A673 (cell line): ENCODE results near the gene GTF2E1. TPM values are rescaled to one million over a fixed set of nuclear protein-coding genes. Genes with fewer than 3 reads are reported as not detected.

Experiments used
- BruUV-seq: library from RNA; stranded (reverse); fragments of 400-500 nt; replicated peaks from 2 replicates; lab custom pipeline; 2021; lab: Mats Ljungman, UMichigan
- CTCF ChIA-PET: fragments of 300-600 bp; sonication (Branson Sonifier 250); formaldehyde crosslinking; loops from one replicate; lab custom pipeline; 2022; ENCODE audit warnings: antibody characterized with exemption; lab: Charles Lee
- POLR2A ChIA-PET: fragments of 300-600 bp; sonication (Branson Sonifier 250); formaldehyde crosslinking; loops from one replicate; lab custom pipeline; 2022; ENCODE audit warnings: antibody characterized with exemption; ENCODE audit not compliant: low non-redundant PET; lab: Charles Lee
- DNase-seq: peaks from one replicate; pipeline ENCODE4 v3.0.0-alpha.2; 2015; ENCODE audit warnings: low spot score
- H3K27ac ChIP-seq: fragments of 200-600 bp; sonication (generic); 2 replicates; pipeline ENCODE4 v1.5.1; 2016; ENCODE audit warnings: mixed run types, low read depth, mild to moderate bottlenecking, mixed read lengths, antibody characterized with exemption, low read length; ENCODE audit not compliant: poor library complexity, severe bottlenecking
- H3K27me3 ChIP-seq: fragments of 200-600 bp; sonication (generic); replicated peaks from 2 replicates; pipeline ENCODE4 v1.6.1; 2017; ENCODE audit warnings: mixed run types, low read depth, mild to moderate bottlenecking, mixed read lengths, antibody characterized with exemption, low read length; ENCODE audit not compliant: insufficient read depth, poor library complexity
- H3K36me3 ChIP-seq: fragments of 200-600 bp; sonication (generic); 2 replicates; pipeline ENCODE4 v1.6.1; 2016; ENCODE audit warnings: mixed run types, mild to moderate bottlenecking, mixed read lengths, antibody characterized with exemption, low read length; ENCODE audit not compliant: insufficient read depth, poor library complexity, severe bottlenecking
- H3K4me1 ChIP-seq: fragments of 200-600 bp; sonication (generic); 2 replicates; pipeline ENCODE4 v1.6.1; 2017; ENCODE audit warnings: mixed run types, mild to moderate bottlenecking, mixed read lengths, antibody characterized with exemption, low read length; ENCODE audit not compliant: insufficient read depth, poor library complexity, severe bottlenecking
- H3K4me3 ChIP-seq: fragments of 200-600 bp; sonication (generic); 2 replicates; pipeline ENCODE4 v1.5.1; 2016; ENCODE audit warnings: low read depth, mixed run types, mild to moderate bottlenecking, mixed read lengths, low read length; ENCODE audit not compliant: poor library complexity, severe bottlenecking
- H3K9me3 ChIP-seq: fragments of 200-600 bp; sonication (generic); 2 replicates; pipeline ENCODE4 v1.6.1; 2016; ENCODE audit warnings: mixed run types, low read depth, mild to moderate bottlenecking, mixed read lengths, antibody characterized with exemption, low read length; ENCODE audit not compliant: poor library complexity, severe bottlenecking
- EZH2 ChIP-seq: fragments of 200-600 bp; sonication (generic); IDR thresholded peaks from 2 replicates; pipeline ENCODE4 v1.6.1; 2017; ENCODE audit warnings: borderline replicate concordance, low read depth, mild to moderate bottlenecking, mixed read lengths, antibody characterized with exemption, low read length; ENCODE audit not compliant: poor library complexity, severe bottlenecking
- intact Hi-C: fragments of 100-400 bp; cut with micrococcal nuclease; formaldehyde crosslinking; loops from one replicate; pipeline ENCODE4 v1.10.0; 2022; ENCODE audit not compliant: unreplicated experiment
- total RNA-seq: library from RNA; stranded (reverse); gene quantifications from 2 replicates; pipeline ENCODE4 v1.2.3, GENCODE V29; 2021
- TF ChIP-seq, protein P1 (sequence below): fragments of 300-800, 200-600 bp; sonication (generic); conservative IDR thresholded peaks from 2 replicates; pipeline ENCODE4 v1.5.1; 2017; ENCODE audit warnings: low read depth, mild to moderate bottlenecking, antibody characterized with exemption, low read length, moderate library complexity, mixed read lengths

Gene GTF2E1
- total RNA-seq, 1 experiment from 2014 or later = 21.7 TPM

DNA sequence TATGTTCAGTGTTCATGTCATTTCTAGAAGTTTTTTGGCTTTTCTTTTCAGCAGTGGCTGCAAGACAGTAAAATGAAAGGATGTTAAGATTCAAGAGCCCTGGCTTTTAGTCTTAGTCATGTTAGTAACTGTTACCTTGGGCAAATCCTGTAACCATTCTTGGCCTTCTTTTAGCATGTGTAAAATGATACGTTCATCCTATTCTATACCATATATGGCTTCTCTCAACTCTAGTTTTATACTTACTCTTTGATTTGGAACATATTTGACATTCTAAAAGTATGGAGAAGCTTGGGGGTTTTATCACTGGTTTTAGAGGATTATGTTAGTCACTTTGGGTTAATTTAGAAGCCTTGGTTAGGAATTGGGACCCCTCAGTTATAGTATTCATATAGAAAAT lies 20.1 kb downstream of the GTF2E1 start:
- no peaks in the 10 kb centered on the region for H3K36me3 ChIP-seq
- H3K27me3 ChIP-seq = no peaks in the 10 kb centered on the region
- DNase-seq = no peak
- ChIA-PET POLR2A (no interaction called here), CTCF (no interaction called here)
- intact Hi-C loops = no loop called here
- no TSS peak for BruUV-seq
- H3K27ac ChIP-seq = no peak overlapping the region
- no peak overlapping the region for H3K4me3 ChIP-seq
- TF ChIP-seq, protein P1, sequence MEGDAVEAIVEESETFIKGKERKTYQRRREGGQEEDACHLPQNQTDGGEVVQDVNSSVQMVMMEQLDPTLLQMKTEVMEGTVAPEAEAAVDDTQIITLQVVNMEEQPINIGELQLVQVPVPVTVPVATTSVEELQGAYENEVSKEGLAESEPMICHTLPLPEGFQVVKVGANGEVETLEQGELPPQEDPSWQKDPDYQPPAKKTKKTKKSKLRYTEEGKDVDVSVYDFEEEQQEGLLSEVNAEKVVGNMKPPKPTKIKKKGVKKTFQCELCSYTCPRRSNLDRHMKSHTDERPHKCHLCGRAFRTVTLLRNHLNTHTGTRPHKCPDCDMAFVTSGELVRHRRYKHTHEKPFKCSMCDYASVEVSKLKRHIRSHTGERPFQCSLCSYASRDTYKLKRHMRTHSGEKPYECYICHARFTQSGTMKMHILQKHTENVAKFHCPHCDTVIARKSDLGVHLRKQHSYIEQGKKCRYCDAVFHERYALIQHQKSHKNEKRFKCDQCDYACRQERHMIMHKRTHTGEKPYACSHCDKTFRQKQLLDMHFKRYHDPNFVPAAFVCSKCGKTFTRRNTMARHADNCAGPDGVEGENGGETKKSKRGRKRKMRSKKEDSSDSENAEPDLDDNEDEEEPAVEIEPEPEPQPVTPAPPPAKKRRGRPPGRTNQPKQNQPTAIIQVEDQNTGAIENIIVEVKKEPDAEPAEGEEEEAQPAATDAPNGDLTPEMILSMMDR = no peak
- no peak for TF ChIP-seq EZH2
- peaks cover 15% of the 10 kb centered on the region for H3K4me1 ChIP-seq
- H3K9me3 ChIP-seq = no peaks in the 10 kb centered on the region

DNA sequence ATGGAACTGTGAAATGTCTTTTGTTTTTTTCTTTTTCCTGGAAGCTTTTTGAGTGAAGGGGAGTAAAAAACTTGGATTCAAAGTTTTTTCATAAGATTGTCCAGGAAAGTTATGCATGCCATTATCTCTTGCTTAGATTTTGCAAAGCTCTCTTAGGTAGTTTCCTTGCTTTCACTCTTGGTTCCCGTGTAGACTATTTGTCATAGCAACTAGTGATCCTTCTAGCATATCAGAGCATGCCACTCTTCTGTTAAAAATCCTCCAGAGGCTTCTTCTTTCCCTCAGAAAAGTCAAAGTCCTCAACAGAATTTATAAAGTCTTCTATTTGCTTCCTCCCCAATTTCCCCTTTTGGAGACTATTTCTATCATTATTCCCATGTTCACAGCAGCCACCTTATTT lies 21.1 kb downstream of the GTF2E1 start:
- TF ChIP-seq, protein P1 = no peak
- TF ChIP-seq EZH2 = no peak

DNA sequence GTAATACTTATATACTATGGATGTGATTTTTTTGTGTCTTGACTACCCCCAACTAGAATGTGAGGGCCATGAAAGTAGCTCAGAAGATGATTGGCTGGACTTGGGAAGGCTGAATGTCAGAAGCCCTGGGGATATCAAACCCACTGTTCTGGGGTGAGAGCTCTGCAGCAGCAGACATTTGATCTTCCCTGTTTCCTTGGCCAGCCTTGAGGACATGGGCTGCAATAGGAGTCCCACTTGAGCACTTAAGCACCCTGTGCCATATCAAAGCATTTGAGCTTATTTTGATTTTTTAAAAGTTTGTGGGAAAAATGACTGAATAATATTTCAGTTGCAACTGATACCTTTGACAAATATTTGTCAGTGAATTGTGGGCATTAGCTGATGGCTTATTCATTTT lies 21.7 kb downstream of the GTF2E1 start:
- H3K4me3 ChIP-seq = no peak overlapping the region
- no peaks in the 10 kb centered on the region for H3K9me3 ChIP-seq
- H3K36me3 ChIP-seq = no peaks in the 10 kb centered on the region
- intact Hi-C loops = no loop called here
- POLR2A ChIA-PET = no interaction called here
- H3K4me1 ChIP-seq = peaks cover 15% of the 10 kb centered on the region
- CTCF ChIA-PET = no interaction called here
- H3K27me3 ChIP-seq = no peaks in the 10 kb centered on the region
- TF ChIP-seq, protein P1 = no peak
- TF ChIP-seq EZH2 = no peak
- BruUV-seq = no TSS peak
- no peak for DNase-seq
- no peak overlapping the region for H3K27ac ChIP-seq

More for the DNA sequence above, 21.1 kb downstream of the GTF2E1 start:
- Histone ChIP-seq H3K27ac (no peak overlapping the region), H3K9me3 (no peaks in the 10 kb centered on the region), H3K27me3 (no peaks in the 10 kb centered on the region), H3K4me3 (no peak overlapping the region), H3K4me1 (peaks cover 15% of the 10 kb centered on the region), H3K36me3 (no peaks in the 10 kb centered on the region)
- ChIA-PET CTCF (no interaction called here), POLR2A (no interaction called here)
- DNase-seq = no peak
- no TSS peak for BruUV-seq
- intact Hi-C loops = no loop called here
